Panc1 (cell line): ENCODE results near the gene CDR2L. TPM values are rescaled to one million over a fixed set of nuclear protein-coding genes. Genes with fewer than 3 reads are reported as not detected.

ENCODE experiments used
- ATAC-seq: fragments of 200-7000 bp; cut with Tn5 transposase; 2 replicates; pipeline ENCODE4 v1.9.1; 2020; ENCODE audit warnings: mild to moderate bottlenecking, moderate library complexity
- BruUV-seq: library from RNA; stranded (reverse); fragments of 400-500 nt; replicated peaks from 2 replicates; lab custom pipeline; 2021; lab: Mats Ljungman, UMichigan
- CTCF ChIA-PET: fragments of 300-600 bp; sonication (Branson Sonifier 250); formaldehyde crosslinking; loops from one replicate; lab custom pipeline; 2022; ENCODE audit warnings: antibody characterized with exemption; lab: Charles Lee
- POLR2A ChIA-PET: fragments of 300-600 bp; sonication (Branson Sonifier 250); formaldehyde crosslinking; loops from one replicate; lab custom pipeline; 2022; ENCODE audit warnings: antibody characterized with exemption; lab: Charles Lee
- DNase-seq: peaks from one replicate; pipeline ENCODE4 v3.0.0-alpha.2; 2010; ENCODE audit warnings: low read depth, low spot score
- H3K27ac ChIP-seq: 2 replicates; pipeline ENCODE4 v1.5.1; 2011; ENCODE audit warnings: mild to moderate bottlenecking, low read length, inconsistent platforms
- H3K27me3 ChIP-seq: fragments of 200-500 bp; sonication (Bioruptor generic); 2 replicates; pipeline ENCODE4 v1.6.0; 2014; ENCODE audit warnings: low read length, inconsistent platforms; ENCODE audit not compliant: control insufficient read depth, insufficient read depth
- H3K36me3 ChIP-seq: fragments of 200-500 bp; sonication (Bioruptor generic); 2 replicates; pipeline ENCODE4 v1.5.1; 2014; ENCODE audit warnings: inconsistent platforms, mild to moderate bottlenecking, low read length, moderate library complexity; ENCODE audit not compliant: control insufficient read depth, insufficient read depth
- H3K4me1 ChIP-seq: 2 replicates; pipeline ENCODE4 v1.5.1; 2011; ENCODE audit warnings: inconsistent platforms, mild to moderate bottlenecking, low read length, moderate library complexity; ENCODE audit not compliant: control insufficient read depth, insufficient read depth
- H3K4me3 ChIP-seq, 2 experiments: 2 replicates each; pipeline ENCODE4 v1.5.1; 2011 to 2012; ENCODE audit warnings: low read depth in 2 of 2, low read length in 2 of 2, mild to moderate bottlenecking in 2 of 2, inconsistent platforms in 1 of 2, moderate library complexity in 1 of 2
- H3K9me3 ChIP-seq: fragments of 200-500 bp; sonication (Bioruptor generic); 2 replicates; pipeline ENCODE4 v1.5.1; 2014; ENCODE audit warnings: low read depth, mild to moderate bottlenecking, inconsistent platforms, low read length, moderate library complexity; ENCODE audit not compliant: control insufficient read depth, insufficient read depth
- POLR2AphosphoS5 ChIP-seq: IDR thresholded peaks from 2 replicates; pipeline ENCODE4 v1.6.1; 2012; ENCODE audit warnings: mild to moderate bottlenecking, low read depth, low read length, moderate library complexity
- SIN3A ChIP-seq: IDR thresholded peaks from 2 replicates; pipeline ENCODE4 v1.6.1; 2012; ENCODE audit warnings: low read depth, mild to moderate bottlenecking, low read length, moderate library complexity, borderline replicate concordance; ENCODE audit not compliant: insufficient read depth
- TCF7L2 ChIP-seq: IDR thresholded peaks from 2 replicates; pipeline ENCODE4 v1.6.1; 2011; ENCODE audit warnings: mild to moderate bottlenecking, low read depth, low read length, inconsistent platforms
- in situ Hi-C: cut with HindIII; loops from 2 replicates; pipeline ENCODE4 v1.10.0; 2016; ENCODE audit warnings: low sequenced_read_pairs, low pct_unique_long_range_greater_than_20kb
- intact Hi-C: fragments of 100-400 bp; cut with micrococcal nuclease; formaldehyde crosslinking; loops from one replicate; pipeline ENCODE4 v1.10.0; 2022; ENCODE audit not compliant: unreplicated experiment
- total RNA-seq: library from RNA; stranded (reverse); gene quantifications from one replicate; pipeline ENCODE4 v1.2.1, GENCODE V29; 2021; ENCODE audit not compliant: unreplicated experiment
- TF ChIP-seq, protein P1 (sequence below), 2 experiments: IDR thresholded peaks; 2 replicates each; pipeline ENCODE4 v1.6.1; 2011 to 2012; ENCODE audit warnings: low read depth in 2 of 2, control low read depth in 1 of 2, low read length in 1 of 2, mild to moderate bottlenecking in 1 of 2, moderate library complexity in 1 of 2; ENCODE audit not compliant: insufficient read depth in 1 of 2
- TF ChIP-seq, protein P2 (sequence below): fragments of 450-650 bp; IDR thresholded peaks from 2 replicates; pipeline ENCODE4 v1.5.1; 2017; ENCODE audit warnings: mild to moderate bottlenecking

Gene CDR2L
- total RNA-seq, 1 experiment from 2014 or later = 32.0 TPM

DNA sequence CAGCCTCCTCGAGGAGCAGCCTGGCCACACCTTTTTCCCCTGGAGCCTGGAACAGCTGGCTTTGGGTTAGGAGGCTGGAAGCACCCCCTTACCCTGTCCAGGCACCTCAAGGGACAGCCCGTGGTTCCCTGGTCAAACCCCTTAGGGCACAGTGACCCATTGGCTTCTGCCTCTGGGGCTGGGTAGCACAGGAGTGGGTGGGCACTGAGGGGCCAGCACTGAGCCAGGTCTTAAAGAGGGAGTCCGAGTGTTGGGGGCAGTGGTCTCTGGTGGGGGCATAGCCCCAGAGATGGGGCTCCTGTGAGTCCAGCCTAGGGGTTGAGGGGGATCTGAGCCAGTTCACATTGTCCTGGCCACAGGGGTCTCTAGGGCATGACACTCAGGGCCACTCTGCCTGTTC lies 36.4 kb upstream of the CDR2L start:
- no peak overlapping the region for H3K27ac ChIP-seq
- no peak for TF ChIP-seq POLR2AphosphoS5
- TF ChIP-seq SIN3A = no peak
- TF ChIP-seq TCF7L2 = no peak
- TF ChIP-seq, protein P1, sequence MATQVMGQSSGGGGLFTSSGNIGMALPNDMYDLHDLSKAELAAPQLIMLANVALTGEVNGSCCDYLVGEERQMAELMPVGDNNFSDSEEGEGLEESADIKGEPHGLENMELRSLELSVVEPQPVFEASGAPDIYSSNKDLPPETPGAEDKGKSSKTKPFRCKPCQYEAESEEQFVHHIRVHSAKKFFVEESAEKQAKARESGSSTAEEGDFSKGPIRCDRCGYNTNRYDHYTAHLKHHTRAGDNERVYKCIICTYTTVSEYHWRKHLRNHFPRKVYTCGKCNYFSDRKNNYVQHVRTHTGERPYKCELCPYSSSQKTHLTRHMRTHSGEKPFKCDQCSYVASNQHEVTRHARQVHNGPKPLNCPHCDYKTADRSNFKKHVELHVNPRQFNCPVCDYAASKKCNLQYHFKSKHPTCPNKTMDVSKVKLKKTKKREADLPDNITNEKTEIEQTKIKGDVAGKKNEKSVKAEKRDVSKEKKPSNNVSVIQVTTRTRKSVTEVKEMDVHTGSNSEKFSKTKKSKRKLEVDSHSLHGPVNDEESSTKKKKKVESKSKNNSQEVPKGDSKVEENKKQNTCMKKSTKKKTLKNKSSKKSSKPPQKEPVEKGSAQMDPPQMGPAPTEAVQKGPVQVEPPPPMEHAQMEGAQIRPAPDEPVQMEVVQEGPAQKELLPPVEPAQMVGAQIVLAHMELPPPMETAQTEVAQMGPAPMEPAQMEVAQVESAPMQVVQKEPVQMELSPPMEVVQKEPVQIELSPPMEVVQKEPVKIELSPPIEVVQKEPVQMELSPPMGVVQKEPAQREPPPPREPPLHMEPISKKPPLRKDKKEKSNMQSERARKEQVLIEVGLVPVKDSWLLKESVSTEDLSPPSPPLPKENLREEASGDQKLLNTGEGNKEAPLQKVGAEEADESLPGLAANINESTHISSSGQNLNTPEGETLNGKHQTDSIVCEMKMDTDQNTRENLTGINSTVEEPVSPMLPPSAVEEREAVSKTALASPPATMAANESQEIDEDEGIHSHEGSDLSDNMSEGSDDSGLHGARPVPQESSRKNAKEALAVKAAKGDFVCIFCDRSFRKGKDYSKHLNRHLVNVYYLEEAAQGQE (IDR thresholded peaks at IDR 0.05; ENCODE audit: insufficient read depth in 1 of 2, low read depth in 2 of 2, low read length in 1 of 2) = no peak
- TF ChIP-seq, protein P2, sequence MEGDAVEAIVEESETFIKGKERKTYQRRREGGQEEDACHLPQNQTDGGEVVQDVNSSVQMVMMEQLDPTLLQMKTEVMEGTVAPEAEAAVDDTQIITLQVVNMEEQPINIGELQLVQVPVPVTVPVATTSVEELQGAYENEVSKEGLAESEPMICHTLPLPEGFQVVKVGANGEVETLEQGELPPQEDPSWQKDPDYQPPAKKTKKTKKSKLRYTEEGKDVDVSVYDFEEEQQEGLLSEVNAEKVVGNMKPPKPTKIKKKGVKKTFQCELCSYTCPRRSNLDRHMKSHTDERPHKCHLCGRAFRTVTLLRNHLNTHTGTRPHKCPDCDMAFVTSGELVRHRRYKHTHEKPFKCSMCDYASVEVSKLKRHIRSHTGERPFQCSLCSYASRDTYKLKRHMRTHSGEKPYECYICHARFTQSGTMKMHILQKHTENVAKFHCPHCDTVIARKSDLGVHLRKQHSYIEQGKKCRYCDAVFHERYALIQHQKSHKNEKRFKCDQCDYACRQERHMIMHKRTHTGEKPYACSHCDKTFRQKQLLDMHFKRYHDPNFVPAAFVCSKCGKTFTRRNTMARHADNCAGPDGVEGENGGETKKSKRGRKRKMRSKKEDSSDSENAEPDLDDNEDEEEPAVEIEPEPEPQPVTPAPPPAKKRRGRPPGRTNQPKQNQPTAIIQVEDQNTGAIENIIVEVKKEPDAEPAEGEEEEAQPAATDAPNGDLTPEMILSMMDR = no peak
- H3K4me3 ChIP-seq = no peak overlapping the region
- BruUV-seq = no TSS peak
- ChIA-PET CTCF (no interaction called here), POLR2A (no interaction called here)
- DNase-seq = no peak
- intact Hi-C loops (no loop called here), in situ Hi-C loops (no loop called here)
- H3K9me3 ChIP-seq = no peaks in the 10 kb centered on the region
- ATAC-seq = no peak
- H3K27me3 ChIP-seq = no peaks in the 10 kb centered on the region
- no peaks in the 10 kb centered on the region for H3K36me3 ChIP-seq
- no peaks in the 10 kb centered on the region for H3K4me1 ChIP-seq

DNA sequence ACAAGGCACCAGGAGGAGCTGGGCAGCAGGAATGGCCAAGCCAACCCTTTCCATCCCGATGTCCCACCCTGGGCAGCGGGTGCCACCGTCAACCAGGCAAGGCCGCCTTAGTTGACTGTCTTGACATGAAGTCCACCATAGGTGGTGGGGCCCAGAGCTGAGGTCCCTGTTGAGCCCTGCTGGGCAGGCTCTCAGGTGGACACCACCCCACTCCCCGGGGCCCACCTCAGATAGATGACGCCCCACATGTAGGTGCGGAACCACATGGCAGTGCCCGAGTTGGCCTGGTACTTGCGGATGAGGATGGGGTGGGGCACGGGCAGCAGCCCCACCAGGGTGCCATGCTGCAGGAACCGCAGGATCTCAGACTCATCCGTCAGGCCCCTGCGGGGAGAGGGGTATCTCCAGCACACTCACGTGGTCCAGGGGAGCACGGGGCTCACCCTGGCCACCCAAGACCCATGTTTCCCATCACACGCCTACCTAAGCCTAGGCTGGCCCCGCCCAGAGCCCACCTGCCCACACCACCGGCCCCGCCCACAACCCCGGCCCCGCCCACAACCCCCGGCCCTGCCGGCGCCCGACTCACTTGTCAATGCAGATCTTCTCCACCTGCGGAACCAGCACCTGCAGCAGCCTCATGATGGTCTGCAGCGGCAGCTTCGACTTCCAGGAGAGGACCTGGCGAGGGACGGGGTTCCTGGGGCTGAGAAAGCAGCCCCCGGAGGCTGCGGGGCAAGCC lies 35.6 kb upstream of the CDR2L start:
- DNase-seq (no peak), ATAC-seq (no peak)
- POLR2A ChIA-PET = no interaction called here
- Histone ChIP-seq H3K27me3 (no peaks in the 10 kb centered on the region), H3K9me3 (no peaks in the 10 kb centered on the region), H3K4me3 (no peak overlapping the region), H3K36me3 (no peaks in the 10 kb centered on the region), H3K27ac (no peak overlapping the region), H3K4me1 (no peaks in the 10 kb centered on the region)
- intact Hi-C loops = no loop called here
- TF ChIP-seq, protein P1 (IDR thresholded peaks at IDR 0.05; ENCODE audit: insufficient read depth in 1 of 2, low read depth in 2 of 2, low read length in 1 of 2) = no peak
- TF ChIP-seq, protein P2 = no peak
- TF ChIP-seq SIN3A (no peak), TCF7L2 (no peak), POLR2AphosphoS5 (no peak)
- CTCF ChIA-PET = no interaction called here
- in situ Hi-C loops = no loop called here
- no TSS peak for BruUV-seq
